22Rv1 (cell line): ENCODE data around the gene ABL1.

ENCODE experiments used
- CTCF ChIP-seq: fragments of 450-650 bp; IDR thresholded peaks from 2 replicates; pipeline ENCODE4 v1.5.1; 2017; ENCODE audit warnings: mild to moderate bottlenecking
- ZFX ChIP-seq: fragments of 450-650 bp; IDR thresholded peaks from 2 replicates; pipeline ENCODE4 v1.6.1; 2017; ENCODE audit warnings: antibody characterized with exemption, borderline replicate concordance

GRCh38 chr9:130860458-130861316 lies 25.6 kb downstream of the ABL1 start:
- TF ChIP-seq CTCF, result no peak
- no peak for TF ChIP-seq ZFX
